Gastroesophageal sphincter (tissue), 3 donors: ENCODE measurements around the gene BCAR3.

Source experiments
- CTCF ChIP-seq, 4 experiments: fragments of 200-600 bp in 2 of 4; fragments of 450-650 bp in 2 of 4; sonication (generic) in 1 of 4; IDR thresholded peaks; one replicate each; pipeline ENCODE4 v1.5.1; 2017 to 2019; ENCODE audit warnings: antibody characterized with exemption in 4 of 4, mild to moderate bottlenecking in 2 of 4, moderate library complexity in 2 of 4
- EP300 ChIP-seq: sonication (generic); formaldehyde crosslinking; IDR thresholded peaks from one replicate; pipeline ENCODE4 v1.6.1; 2017; ENCODE audit warnings: antibody characterized with exemption, mild to moderate bottlenecking
- POLR2A ChIP-seq, 2 donors: fragments of 450-650 bp; IDR thresholded peaks; one replicate each; pipeline ENCODE4 v1.6.1; 2017; ENCODE audit warnings: antibody characterized with exemption in 2 of 2, mild to moderate bottlenecking in 2 of 2, moderate library complexity in 1 of 2
- POLR2AphosphoS5 ChIP-seq: sonication (generic); formaldehyde crosslinking; IDR thresholded peaks from one replicate; pipeline ENCODE4 v1.6.1; 2017; ENCODE audit warnings: antibody characterized with exemption

GRCh38 chr1:93574511-93574910, 107.1 kb downstream of the BCAR3 start:
- no peak for TF ChIP-seq POLR2A (IDR thresholded peaks at IDR 0.05)
- no peak for TF ChIP-seq CTCF (IDR thresholded peaks at IDR 0.05)
- TF ChIP-seq POLR2AphosphoS5, result no peak
- TF ChIP-seq EP300, result no peak
